OCI-M2 (cell line): ENCODE data around the gene SLC16A8.
"Not testable (repeated sequence)": the region's sequence is repeated elsewhere in the genome, so short reads cannot be mapped to it uniquely, and the experiment has no call there.

Experiments used
- DNase-seq: peaks from one replicate; lab custom pipeline; 2025; ENCODE audit not compliant: unreplicated experiment; lab: John Stamatoyannopoulos, UW

SLC16A8 gene

GRCh38 chr22:38088629-38089473, 4.9 kb upstream of the SLC16A8 start:
- no peak for DNase-seq

- DNase-seq, result no peak
Measured at GRCh38 chr22:38087855-38088254, 3.9 kb upstream of the SLC16A8 start.

GRCh38 chr22:38086942-38087341, 3.0 kb upstream of the SLC16A8 start:
- no peak for DNase-seq

GRCh38 chr22:38086001-38086845, 2.2 kb upstream of the SLC16A8 start:
- no peak for DNase-seq

DNA sequence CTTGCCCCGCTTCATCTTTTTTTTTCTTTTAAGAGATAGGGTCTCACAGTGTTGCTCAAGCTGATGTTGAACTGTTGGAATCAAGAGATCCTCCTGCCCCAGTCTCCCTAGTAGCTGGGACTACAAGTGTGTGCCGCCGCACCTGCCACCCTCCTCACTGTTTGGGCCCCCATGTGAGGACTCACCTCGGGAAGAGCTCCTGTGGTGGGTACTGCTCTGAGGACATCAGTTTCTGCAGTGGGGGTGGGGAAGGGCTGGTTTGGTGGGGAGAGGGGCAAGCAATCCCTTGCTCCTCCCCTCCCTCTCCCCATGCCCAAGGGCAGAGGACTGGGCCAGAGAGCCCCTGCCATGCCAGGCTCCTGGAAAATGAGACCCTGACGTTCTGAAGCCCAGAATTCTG, 1.5 kb upstream of the SLC16A8 start:
- DNase-seq, result no peak

GRCh38 chr22:38085056-38085455, 1.1 kb upstream of the SLC16A8 start:
- DNase-seq, result no peak

DNA sequence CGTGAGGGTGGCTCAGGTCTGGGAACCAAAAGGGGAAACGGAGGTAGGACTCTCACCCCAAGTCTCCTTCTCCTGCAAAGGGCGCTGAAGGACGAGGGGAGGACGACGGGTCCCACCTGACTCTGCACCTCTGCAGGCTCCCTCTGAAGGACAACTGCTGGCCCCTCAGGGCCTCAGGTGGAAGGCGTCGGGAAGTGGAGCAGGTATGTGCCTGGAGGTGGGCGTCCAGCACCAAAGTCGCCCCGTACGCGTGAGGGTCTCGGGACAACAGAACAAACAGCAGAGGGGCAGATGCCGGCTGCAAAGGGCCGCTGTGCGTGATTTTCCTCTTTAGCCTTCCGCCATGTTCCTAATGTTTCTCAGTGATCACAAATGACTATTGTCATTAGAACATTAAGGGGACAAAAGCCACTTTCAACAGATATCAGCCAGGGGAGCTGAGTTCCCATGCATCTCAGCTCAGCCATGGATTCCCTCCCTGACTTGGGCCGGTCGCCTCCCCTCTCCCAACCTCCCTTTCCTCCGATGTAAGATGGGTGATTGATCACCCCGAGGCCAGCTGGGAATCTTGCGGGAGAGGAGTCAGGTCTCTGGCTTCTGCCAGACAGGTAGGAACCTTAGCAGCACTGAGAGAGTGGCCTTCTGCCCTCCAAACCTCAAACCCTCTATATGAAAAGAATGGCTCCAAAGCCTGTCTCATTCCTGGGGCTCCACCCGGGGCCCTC, 836 bp downstream of the SLC16A8 start:
- no peak for DNase-seq

DNA sequence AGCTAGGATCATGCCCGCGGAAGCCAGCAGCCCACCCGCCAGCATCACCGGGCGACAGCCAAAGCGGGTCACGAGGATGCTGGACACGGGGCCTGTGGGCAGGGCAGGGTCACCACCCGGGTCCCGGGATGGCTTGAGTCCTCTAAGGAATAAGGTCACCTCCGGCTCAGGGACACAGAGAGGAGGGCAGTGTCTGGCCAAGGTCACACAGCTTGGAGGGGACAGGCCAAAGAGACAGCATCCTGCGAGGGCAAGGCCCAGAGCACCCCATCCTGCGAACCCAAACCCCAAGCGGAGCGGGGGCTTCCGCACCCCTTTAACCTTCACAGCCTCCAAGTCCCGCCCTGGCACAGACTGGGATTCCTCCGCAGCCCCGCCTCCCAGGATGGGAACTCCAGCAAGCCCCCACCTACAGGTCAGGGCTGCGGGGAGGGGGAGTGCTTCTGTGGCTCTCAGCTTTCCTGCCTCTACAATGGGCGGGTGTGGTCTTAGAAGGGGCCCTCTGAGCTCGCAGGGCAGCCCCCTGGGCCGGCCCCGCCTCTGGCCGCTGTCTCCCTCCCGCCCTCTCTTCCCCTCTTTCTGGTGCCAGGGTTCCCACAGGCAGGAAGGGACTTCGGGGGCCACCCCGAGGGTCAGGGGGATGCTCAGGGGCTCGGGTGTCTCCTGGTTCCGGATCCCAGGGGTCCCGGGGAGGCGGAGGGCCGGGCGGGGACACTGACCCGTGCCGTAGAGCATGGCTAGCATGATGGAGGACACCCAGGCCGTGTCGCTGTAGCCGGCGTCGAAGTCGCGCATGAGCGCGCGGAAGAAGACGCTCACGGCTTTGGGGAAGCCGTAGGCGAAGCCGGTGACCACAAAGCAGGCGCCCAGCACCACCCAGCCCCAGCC, 1.8 kb downstream of the SLC16A8 start:
- no peak for DNase-seq

GRCh38 chr22:38081636-38081940, 2.4 kb downstream of the SLC16A8 start:
- no peak for DNase-seq

GRCh38 chr22:38080850-38081635, 2.9 kb downstream of the SLC16A8 start:
- DNase-seq, result no peak

DNA sequence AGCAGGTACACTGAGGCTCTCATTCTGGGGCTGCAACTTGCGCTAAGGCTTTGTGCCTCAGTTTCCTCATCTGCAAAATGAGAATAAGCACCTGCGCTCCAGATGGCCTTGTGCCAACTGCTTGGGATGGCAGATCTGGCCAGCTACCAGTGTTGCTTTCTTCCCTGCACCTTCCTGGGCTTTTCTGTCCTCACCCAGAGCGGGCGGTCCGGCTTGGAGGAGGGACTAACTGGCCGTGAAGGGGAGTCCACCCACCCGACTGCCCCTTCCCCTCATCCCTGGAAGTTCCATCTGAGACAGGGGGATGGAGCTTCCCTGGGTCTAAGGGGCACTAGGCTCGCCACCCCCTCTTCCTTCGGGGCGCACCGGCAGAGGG, 3.5 kb downstream of the SLC16A8 start:
- no peak for DNase-seq

DNA sequence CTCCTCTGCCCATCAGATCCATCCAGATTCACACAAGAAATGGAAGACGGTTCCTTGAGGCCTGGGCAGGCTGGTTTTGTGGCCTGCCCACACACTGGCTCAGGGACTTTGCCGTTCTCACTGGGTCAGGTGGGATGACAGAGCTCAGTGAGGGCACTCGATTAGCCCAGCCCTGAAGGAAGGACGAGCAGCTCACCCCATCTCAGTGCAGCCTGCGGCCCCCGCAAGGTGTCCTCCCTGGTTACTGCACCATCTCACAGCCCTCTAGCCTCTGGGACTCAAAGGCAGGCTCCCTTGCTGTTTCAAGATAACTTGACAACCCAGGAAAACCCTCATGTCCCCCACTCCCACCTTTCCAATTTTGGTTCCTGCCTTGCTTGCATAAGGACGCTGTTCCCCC, 4.2 kb downstream of the SLC16A8 start:
- DNase-seq, result no peak

DNA sequence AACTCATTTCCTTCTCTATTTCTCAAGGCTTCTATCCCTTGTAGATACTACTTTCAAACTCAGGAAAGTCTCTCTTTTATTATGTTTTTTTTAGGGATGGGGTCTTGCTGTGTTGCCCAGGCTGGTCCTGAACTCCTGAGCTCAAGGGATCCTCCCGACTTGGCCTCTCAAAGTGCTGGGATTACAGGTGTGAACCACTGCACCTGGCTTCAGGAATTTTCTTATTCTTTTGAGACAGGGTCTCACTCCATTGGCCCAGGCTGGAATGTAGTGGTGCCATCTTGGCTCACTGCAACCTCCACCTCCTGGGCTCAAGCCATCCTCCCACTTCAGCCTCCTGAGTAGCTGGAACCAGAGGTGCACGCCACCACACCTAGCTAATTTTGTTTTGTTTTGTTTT, 4.8 kb downstream of the SLC16A8 start:
- DNase-seq, result not testable (repeated sequence)

DNA sequence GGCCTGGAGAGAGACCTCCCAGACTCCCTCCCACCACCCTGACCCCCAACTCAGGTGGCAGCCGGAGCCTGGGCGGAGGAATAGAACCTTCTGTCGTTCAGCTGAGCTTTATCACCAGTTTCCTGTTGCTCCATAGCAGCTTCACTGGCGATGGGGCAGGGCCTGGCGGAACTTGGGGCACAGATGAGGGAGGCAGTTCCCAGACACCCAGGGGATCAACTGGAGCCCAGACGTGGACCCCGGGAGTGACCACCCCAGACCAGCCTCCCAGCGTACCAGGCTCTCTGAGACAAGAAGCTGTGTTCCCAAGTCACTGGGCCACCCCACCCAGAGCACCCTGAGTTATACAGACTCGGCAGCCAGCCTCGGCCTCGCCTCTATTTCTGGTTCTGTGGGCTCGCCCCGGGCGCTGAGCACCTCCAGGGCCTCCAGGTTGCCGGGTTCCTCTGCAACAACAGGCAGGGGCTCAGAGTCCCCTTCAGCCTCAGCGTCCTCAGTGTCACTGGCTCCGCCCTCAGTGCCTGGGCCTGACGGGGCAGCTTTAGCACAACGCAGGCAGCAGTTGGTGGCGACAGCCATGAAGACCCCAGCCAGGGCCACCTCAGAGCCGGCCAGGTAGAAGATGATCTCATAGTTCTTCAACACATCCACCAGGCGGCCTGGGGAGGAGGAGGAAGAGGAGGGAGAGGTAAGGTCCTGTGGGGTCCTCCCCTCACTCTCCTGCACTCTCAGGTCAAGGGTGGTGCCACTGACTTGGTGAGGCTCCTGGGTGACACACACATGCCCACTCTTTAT, 5.7 kb downstream of the SLC16A8 start:
- DNase-seq, result no peak

DNA sequence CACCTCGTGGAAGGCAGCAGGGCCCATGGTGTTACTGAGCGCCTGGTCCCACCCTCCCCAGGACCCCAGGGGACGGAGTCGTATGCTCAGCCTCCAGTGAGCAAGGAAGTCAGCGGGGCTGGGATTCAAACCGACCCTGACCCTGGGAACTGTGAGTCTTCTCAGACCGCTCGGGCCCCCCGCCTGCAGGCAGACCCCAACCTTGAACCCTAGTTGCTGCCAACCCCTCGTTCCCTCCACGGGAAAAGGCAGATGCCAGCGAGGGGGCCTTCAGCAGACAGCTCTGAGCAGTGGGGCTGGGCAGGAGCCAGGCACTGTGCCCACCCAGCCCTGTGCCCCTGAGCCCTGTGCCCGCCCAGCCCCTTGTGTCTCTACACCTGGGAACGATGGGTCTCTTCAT, 6.4 kb downstream of the SLC16A8 start:
- DNase-seq, result no peak

- no peak for DNase-seq
Measured at GRCh38 chr22:38077096-38077495, 6.9 kb downstream of the SLC16A8 start.

- DNase-seq, result no peak
Measured at GRCh38 chr22:38075961-38076360, 8.0 kb downstream of the SLC16A8 start.

- DNase-seq, result no peak
Measured at GRCh38 chr22:38075105-38075825, 8.7 kb downstream of the SLC16A8 start.
